Ishikawa (cell line): ENCODE measurements around the gene TNFSF13B.

Experiments
- CEBPB ChIP-seq: IDR thresholded peaks from 2 replicates; pipeline ENCODE4 v1.6.1; 2012
- CREB1 ChIP-seq: IDR thresholded peaks from 2 replicates; pipeline ENCODE4 v1.6.1; 2012; ENCODE audit warnings: low read depth
- EGR1 ChIP-seq: IDR thresholded peaks from 2 replicates; pipeline ENCODE4 v1.6.1; 2012
- EP300 ChIP-seq: IDR thresholded peaks from 2 replicates; pipeline ENCODE4 v1.6.1; 2012; ENCODE audit warnings: borderline replicate concordance
- FOXM1 ChIP-seq: IDR thresholded peaks from 2 replicates; pipeline ENCODE4 v1.6.1; 2012; ENCODE audit warnings: low read depth, borderline replicate concordance
- MAX ChIP-seq: IDR thresholded peaks from 2 replicates; pipeline ENCODE4 v1.6.1; 2012
- NFIC ChIP-seq: IDR thresholded peaks from 2 replicates; pipeline ENCODE4 v1.6.1; 2012
- RAD21 ChIP-seq: IDR thresholded peaks from 2 replicates; pipeline ENCODE4 v1.6.1; 2012; ENCODE audit warnings: low read depth
- REST ChIP-seq: IDR thresholded peaks from 2 replicates; pipeline ENCODE4 v1.6.1; 2012; ENCODE audit warnings: low read depth, mild to moderate bottlenecking
- TAF1 ChIP-seq: IDR thresholded peaks from 2 replicates; pipeline ENCODE4 v1.6.1; 2012; ENCODE audit warnings: low read depth, mild to moderate bottlenecking
- TCF12 ChIP-seq: IDR thresholded peaks from 2 replicates; pipeline ENCODE4 v1.6.1; 2012; ENCODE audit warnings: low read depth
- TEAD4 ChIP-seq: IDR thresholded peaks from 2 replicates; pipeline ENCODE4 v1.6.1; 2012
- USF1 ChIP-seq: IDR thresholded peaks from 2 replicates; pipeline ENCODE4 v1.6.1; 2012
- ZBTB7A ChIP-seq: IDR thresholded peaks from 2 replicates; pipeline ENCODE4 v1.6.1; 2012; ENCODE audit warnings: low read depth

GRCh38 chr13:108306860-108307259 is 37.3 kb downstream of the TNFSF13B start:
- TF ChIP-seq USF1 (no peak), RAD21 (no peak), CEBPB (no peak), NFIC (no peak), REST (no peak), MAX (no peak), CREB1 (no peak), FOXM1 (no peak), ZBTB7A (no peak), EP300 (no peak), EGR1 (no peak), TAF1 (no peak), TCF12 (no peak), TEAD4 (no peak)
